HepG2 (cell line): ENCODE measurements around the gene PRRC2A. TPM values are rescaled to one million over a fixed set of nuclear protein-coding genes. Genes with fewer than 3 reads are reported as not detected.

Experiments used
- ATAC-seq: fragments of 200-7000 bp; cut with Tn5 transposase; 3 replicates; pipeline ENCODE4 v1.9.1; 2020; ENCODE audit warnings: mild to moderate bottlenecking, moderate library complexity
- BruUV-seq: library from RNA; stranded (reverse); fragments of 400-500 nt; replicated peaks from 2 replicates; lab custom pipeline; 2021; lab: Mats Ljungman, UMichigan
- CTCF ChIA-PET: fragments of 300-600 bp; formaldehyde crosslinking; extraction: SDS; loops from one replicate; lab custom pipeline; 2021; ENCODE audit warnings: low total read pairs, inconsistent platforms, low intra/inter-chr PET ratio; lab: Yijun Ruan, JAX
- POLR2A ChIA-PET: fragments of 350-600 bp; sonication (Branson Sonifier 250); formaldehyde crosslinking; loops from one replicate; lab custom pipeline; 2020; ENCODE audit warnings: antibody characterized with exemption, inconsistent platforms; lab: Yijun Ruan, JAX
- DNase-seq: peaks from one replicate; pipeline ENCODE4 v3.0.0-alpha.2; 2015; ENCODE audit warnings: low spot score
- FAIRE-seq: peaks from 3 replicates; lab custom pipeline; 2011; peaks lifted over from hg19 to GRCh38; lab: Jason Lieb, UNC
- H2AFZ ChIP-seq: one replicate; pipeline ENCODE4 v1.6.1; 2011; ENCODE audit warnings: low read length, inconsistent platforms
- H3K27ac ChIP-seq: fragments of 300-600 bp; 3 replicates; pipeline ENCODE4 v1.8.0; 2011; ENCODE audit warnings: mixed run types, mild to moderate bottlenecking, mixed read lengths, low read length, inconsistent platforms; ENCODE audit not compliant: insufficient read depth; ENCODE audit errors: extremely low read length
- H3K27me3 ChIP-seq, 2 experiments: fragments of 200-600 bp in 1 of 2; 2 replicates in 1 of 2; 3 replicates in 1 of 2; pipeline versions ENCODE4 v1.6.0 to v1.8.0; 2011; ENCODE audit warnings: low read length in 2 of 2, mild to moderate bottlenecking in 2 of 2, moderate library complexity in 2 of 2, inconsistent platforms in 1 of 2; ENCODE audit not compliant: insufficient read depth in 2 of 2, control insufficient read depth in 1 of 2
- H3K36me3 ChIP-seq, 2 experiments: fragments of 200-600 bp in 1 of 2; replicated peaks in 1 of 2; 2 replicates in 1 of 2; 3 replicates in 1 of 2; pipeline versions ENCODE4 v1.5.1 to v1.8.0; 2011; ENCODE audit warnings: low read length in 2 of 2, inconsistent platforms in 1 of 2; ENCODE audit not compliant: insufficient read depth in 2 of 2, control insufficient read depth in 1 of 2
- H3K4me1 ChIP-seq: 2 replicates; pipeline ENCODE4 v1.5.1; 2012; ENCODE audit warnings: low read length, inconsistent platforms; ENCODE audit not compliant: insufficient read depth
- H3K4me2 ChIP-seq: 2 replicates; pipeline ENCODE4 v1.6.0; 2011; ENCODE audit warnings: low read depth, low read length, inconsistent platforms
- H3K4me3 ChIP-seq, 3 experiments: fragments of 200-600 bp in 1 of 3; sonication (generic), shearing (Covaris generic) in 1 of 3; replicated peaks in 1 of 3; 2 replicates each; pipeline ENCODE4 v1.5.1; 2011 to 2016; ENCODE audit warnings: low read length in 3 of 3, inconsistent platforms in 2 of 3, low read depth in 2 of 3, mild to moderate bottlenecking in 2 of 3, control low read depth in 1 of 3, mixed read lengths in 1 of 3; ENCODE audit not compliant: insufficient read depth in 1 of 3
- H3K79me2 ChIP-seq: one replicate; pipeline ENCODE4 v1.6.1; 2011; ENCODE audit warnings: low read length, inconsistent platforms; ENCODE audit not compliant: insufficient read depth
- H3K9ac ChIP-seq: 2 replicates; pipeline ENCODE4 v1.6.0; 2011; ENCODE audit warnings: mild to moderate bottlenecking, low read depth, low read length, inconsistent platforms; ENCODE audit not compliant: insufficient read depth
- H3K9me3 ChIP-seq: 2 replicates; pipeline ENCODE4 v1.5.1; 2012; ENCODE audit warnings: mild to moderate bottlenecking, low read length
- H4K20me1 ChIP-seq: 2 replicates; pipeline ENCODE4 v1.6.0; 2011; ENCODE audit warnings: inconsistent platforms, mild to moderate bottlenecking, low read length, moderate library complexity; ENCODE audit not compliant: insufficient read depth
- CBX2 ChIP-seq, 2 experiments: fragments of 200-600 bp in 1 of 2; sonication (generic); formaldehyde crosslinking in 1 of 2; IDR thresholded peaks; 2 replicates each; pipeline versions ENCODE4 v1.7.0 to v1.8.1; 2018 to 2022; ENCODE audit warnings: low read depth in 2 of 2, low read length in 1 of 2, mild to moderate bottlenecking in 1 of 2, missing genetic modification reagents in 1 of 2
- CREBL2 ChIP-seq: sonication (generic); formaldehyde crosslinking; IDR thresholded peaks from 2 replicates; pipeline ENCODE4 v1.8.1; 2023; ENCODE audit warnings: missing genetic modification reagents, mild to moderate bottlenecking, borderline replicate concordance
- HOXD1 ChIP-seq: sonication (generic); formaldehyde crosslinking; IDR thresholded peaks from 2 replicates; pipeline ENCODE4 v1.5.0; 2020; ENCODE audit warnings: missing genetic modification reagents
- IRF9 ChIP-seq: sonication (generic); formaldehyde crosslinking; IDR thresholded peaks from 2 replicates; pipeline ENCODE4 v1.8.0; 2022; ENCODE audit warnings: missing genetic modification reagents, mild to moderate bottlenecking, borderline replicate concordance
- SPEN ChIP-seq: sonication (generic); formaldehyde crosslinking; IDR thresholded peaks from 2 replicates; pipeline ENCODE4 v1.5.1; 2020; ENCODE audit warnings: low read depth, mild to moderate bottlenecking, missing genetic modification reagents
- ZNF282 ChIP-seq: fragments of 450-650 bp; IDR thresholded peaks from 2 replicates; pipeline ENCODE4 v1.6.1; 2018; ENCODE audit not compliant: partially characterized antibody
- ZNF441 ChIP-seq: sonication (generic); formaldehyde crosslinking; IDR thresholded peaks from 2 replicates; pipeline ENCODE4 v1.7.0; 2021; ENCODE audit warnings: missing genetic modification reagents, borderline replicate concordance
- WGBS: methylation state at CpG from one replicate; pipeline ENCODE4 v1.1.6; 2017; ENCODE audit warnings: low lambda C conversion rate; 5-methylcytosine and 5-hydroxymethylcytosine counted together
- in situ Hi-C: cut with HindIII; loops from 2 replicates; pipeline ENCODE4 v1.10.0; 2017; ENCODE audit warnings: low pct_unique_long_range_greater_than_20kb; ENCODE audit not compliant: extremely low pct_ligation_motif_present
- intact Hi-C: fragments of 100-400 bp; cut with micrococcal nuclease; formaldehyde crosslinking; loops from one replicate; pipeline ENCODE4 v1.10.0; 2022; ENCODE audit not compliant: unreplicated experiment
- polyA plus RNA-seq, 8 experiments: library from polyadenylated mRNA; depleted of rRNA in 3 of 8; stranded (reverse) in 7 of 8; unstranded in 1 of 8; fragments of >200 nt; fragmentation: Illumina TruSeq in 4 of 8; extraction: Trizol in 4 of 8; gene quantifications; 2 replicates each; pipeline versions ENCODE4 v1.2.1 to v1.2.3, GENCODE V29; 2011 to 2016; ENCODE audit warnings: low read depth in 4 of 8, missing spikeins in 1 of 8, mixed read lengths in 1 of 8; ENCODE audit not compliant: insufficient read depth in 1 of 8
- total RNA-seq, 5 experiments: library from RNA; depleted of rRNA; stranded (reverse); fragments of >200 nt; fragmentation: Illumina TruSeq; extraction: Trizol; gene quantifications; 2 replicates each; pipeline ENCODE4 v1.2.3, GENCODE V29; 2016; ENCODE audit warnings: low read depth in 1 of 5
- TF ChIP-seq, protein P1 (sequence below): sonication (generic); formaldehyde crosslinking; IDR thresholded peaks from 2 replicates; pipeline ENCODE4 v1.9.0; 2022; ENCODE audit warnings: low read depth, missing genetic modification reagents

The PRRC2A gene
- total and polyA plus RNA-seq, 2 of the 13 experiments (the other 11 are each of a cell fraction or from before 2014, with no cell fraction given): 38.9 to 47.4 TPM

DNA sequence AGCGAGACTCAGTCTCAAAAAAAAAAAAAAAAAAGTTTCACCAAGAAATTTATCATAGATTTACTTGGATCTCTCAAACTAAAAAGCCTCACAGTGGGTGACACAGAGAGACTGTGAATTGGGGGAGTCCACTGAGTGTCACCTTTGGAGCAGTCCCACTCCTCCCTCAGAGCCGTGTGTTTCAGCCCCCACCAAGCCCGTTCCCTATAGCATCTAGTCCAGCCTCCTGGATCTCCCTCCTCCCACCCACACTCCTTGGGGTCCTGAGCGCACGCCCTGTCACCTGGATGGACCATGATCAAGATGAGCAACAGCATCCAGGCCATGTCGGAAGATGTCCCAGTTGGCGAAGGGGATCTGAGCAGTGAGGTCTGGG is 28.1 kb upstream of the PRRC2A start:
- no peaks in the 10 kb centered on the region for H3K36me3 ChIP-seq
- ChIA-PET CTCF (no interaction called here), POLR2A (interaction anchor here (1.4 kb wide), 1 partner anchor 50 kb away, joined by 3 read pairs; no protein-coding TSS in a partner anchor)
- no peak for ATAC-seq
- intact Hi-C loops: loop anchor here (5.0 kb wide), 1 partner anchor 275 kb away; no protein-coding TSS in a partner anchor
- H3K9me3 ChIP-seq: no peaks in the 10 kb centered on the region
- no peak for TF ChIP-seq IRF9 (CRISPR knock-in tag)
- TF ChIP-seq SPEN (CRISPR knock-in tag): no peak
- no peak for TF ChIP-seq CREBL2 (CRISPR knock-in tag)
- TF ChIP-seq ZNF282: no peak
- TF ChIP-seq HOXD1 (CRISPR knock-in tag): no peak
- TF ChIP-seq ZNF441 (CRISPR knock-in tag): no peak
- TF ChIP-seq CBX2 (IDR thresholded peaks at IDR 0.05; ENCODE audit: low read depth, low read length): no peak
- TF ChIP-seq CBX2 (CRISPR knock-in tag; IDR thresholded peaks at IDR 0.05; ENCODE audit: low read depth): no peak
- TF ChIP-seq, protein P1, sequence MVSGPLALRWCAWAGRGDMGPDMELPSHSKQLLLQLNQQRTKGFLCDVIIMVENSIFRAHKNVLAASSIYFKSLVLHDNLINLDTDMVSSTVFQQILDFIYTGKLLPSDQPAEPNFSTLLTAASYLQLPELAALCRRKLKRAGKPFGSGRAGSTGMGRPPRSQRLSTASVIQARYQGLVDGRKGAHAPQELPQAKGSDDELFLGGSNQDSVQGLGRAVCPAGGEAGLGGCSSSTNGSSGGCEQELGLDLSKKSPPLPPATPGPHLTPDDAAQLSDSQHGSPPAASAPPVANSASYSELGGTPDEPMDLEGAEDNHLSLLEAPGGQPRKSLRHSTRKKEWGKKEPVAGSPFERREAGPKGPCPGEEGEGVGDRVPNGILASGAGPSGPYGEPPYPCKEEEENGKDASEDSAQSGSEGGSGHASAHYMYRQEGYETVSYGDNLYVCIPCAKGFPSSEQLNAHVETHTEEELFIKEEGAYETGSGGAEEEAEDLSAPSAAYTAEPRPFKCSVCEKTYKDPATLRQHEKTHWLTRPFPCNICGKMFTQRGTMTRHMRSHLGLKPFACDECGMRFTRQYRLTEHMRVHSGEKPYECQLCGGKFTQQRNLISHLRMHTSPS (CRISPR knock-in tag): no peak
- H3K27ac ChIP-seq: no peak overlapping the region
- WGBS: 64% methylated on average over 7 of the region's 7 CpGs
- H3K4me1 ChIP-seq: no peaks in the 10 kb centered on the region
- H2AFZ ChIP-seq: no peak overlapping the region
- H4K20me1 ChIP-seq: no peaks in the 10 kb centered on the region
- H3K9ac ChIP-seq: no peak overlapping the region
- H3K27me3 ChIP-seq: peaks cover 7 to 22% of the 10 kb centered on the region in 2 experiments; a peak in 4 of 5 replicates
- BruUV-seq: no TSS peak
- no peak overlapping the region for H3K4me3 ChIP-seq
- no peak for DNase-seq
- in situ Hi-C loops: no loop called here
- no peak overlapping the region for H3K4me2 ChIP-seq
- no peak for FAIRE-seq
- H3K79me2 ChIP-seq: no peaks in the 10 kb centered on the region
